GM12891 (cell line): ENCODE results near the gene STEAP3.

Experiments used
- POLR2A ChIP-seq: IDR thresholded peaks from 2 replicates; pipeline ENCODE4 v1.6.1; 2011; ENCODE audit warnings: low read depth, low read length, control low read depth
- POLR2AphosphoS5 ChIP-seq: IDR thresholded peaks from 2 replicates; pipeline ENCODE4 v1.6.1; 2011; ENCODE audit warnings: low read depth, low read length, control low read depth

DNA sequence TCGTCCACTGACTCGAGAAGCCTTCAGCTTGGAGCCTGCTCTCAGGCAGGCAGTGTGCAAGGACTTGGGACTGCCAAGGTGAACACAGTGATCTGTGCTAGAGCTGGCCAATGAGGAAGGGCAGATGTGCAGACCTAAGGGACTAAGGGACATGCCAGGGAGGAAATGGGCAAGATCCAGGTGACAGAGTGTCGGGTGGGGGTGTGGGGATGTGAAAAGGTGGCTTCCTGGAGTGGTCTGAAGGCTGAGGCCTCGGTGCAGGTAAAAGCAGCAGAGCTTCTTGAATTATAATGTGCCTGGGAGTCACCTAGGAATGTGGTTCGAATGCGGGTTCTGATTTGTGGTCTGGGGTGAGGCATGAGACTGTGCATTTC lies 42.0 kb downstream of the STEAP3 start:
- TF ChIP-seq POLR2A = no peak
- TF ChIP-seq POLR2AphosphoS5 = no peak
